H9 (cell line): ENCODE data around the gene CFAP61. TPM values are rescaled to one million over a fixed set of nuclear protein-coding genes. Genes with fewer than 3 reads are reported as not detected.

Experiments used
- DNase-seq: peaks from one replicate; pipeline ENCODE4 v3.0.0-alpha.2; 2017
- H2AFZ ChIP-seq: one replicate; pipeline ENCODE4 v1.6.1; 2013; ENCODE audit warnings: mild to moderate bottlenecking, low read length, control low read depth, moderate library complexity
- H2AK5ac ChIP-seq: 2 replicates; pipeline ENCODE4 v1.6.1; 2013; ENCODE audit warnings: low read length, control low read depth, mixed read lengths; ENCODE audit not compliant: insufficient read length
- H2BK120ac ChIP-seq: one replicate; pipeline ENCODE4 v1.6.1; 2013; ENCODE audit warnings: low read depth, mild to moderate bottlenecking, low read length, control low read depth, inconsistent platforms; ENCODE audit not compliant: poor library complexity, severe bottlenecking
- H2BK12ac ChIP-seq: 2 replicates; pipeline ENCODE4 v1.6.1; 2013; ENCODE audit warnings: low read length, control low read depth, mixed read lengths, low read depth; ENCODE audit not compliant: insufficient read length
- H2BK15ac ChIP-seq: 2 replicates; pipeline ENCODE4 v1.6.1; 2013; ENCODE audit warnings: low read depth, low read length, control low read depth
- H2BK20ac ChIP-seq: one replicate; pipeline ENCODE4 v1.6.1; 2013; ENCODE audit warnings: low read depth, mild to moderate bottlenecking, low read length, control low read depth, inconsistent platforms; ENCODE audit not compliant: poor library complexity, severe bottlenecking
- H2BK5ac ChIP-seq: 2 replicates; pipeline ENCODE4 v1.6.1; 2013; ENCODE audit warnings: low read length, control low read depth, mixed read lengths; ENCODE audit not compliant: insufficient read length
- H3K14ac ChIP-seq: 2 replicates; pipeline ENCODE4 v1.6.1; 2013; ENCODE audit warnings: low read length, control low read depth; ENCODE audit not compliant: insufficient read depth
- H3K18ac ChIP-seq: 2 replicates; pipeline ENCODE4 v1.6.1; 2013; ENCODE audit warnings: low read depth, mild to moderate bottlenecking, mixed read lengths, low read length, control low read depth; ENCODE audit not compliant: insufficient read length
- H3K23ac ChIP-seq: 2 replicates; pipeline ENCODE4 v1.6.1; 2013; ENCODE audit warnings: low read length, control low read depth, mixed read lengths, low read depth; ENCODE audit not compliant: insufficient read length
- H3K23me2 ChIP-seq: 2 replicates; pipeline ENCODE4 v1.6.1; 2013; ENCODE audit warnings: low read depth, mild to moderate bottlenecking, mixed read lengths, low read length, control low read depth; ENCODE audit not compliant: insufficient read length, poor library complexity, severe bottlenecking
- H3K27ac ChIP-seq: 2 replicates; pipeline ENCODE4 v1.5.1; 2013; ENCODE audit warnings: low read length, control low read depth, mixed read lengths, low read depth; ENCODE audit not compliant: insufficient read length
- H3K27me3 ChIP-seq: 2 replicates; pipeline ENCODE4 v1.6.1; 2013; ENCODE audit warnings: low read length, control low read depth, inconsistent platforms; ENCODE audit not compliant: insufficient read depth
- H3K4ac ChIP-seq: 2 replicates; pipeline ENCODE4 v1.6.1; 2013; ENCODE audit warnings: low read depth, mild to moderate bottlenecking, control low read depth, inconsistent platforms, low read length, moderate library complexity
- H3K4me1 ChIP-seq: 2 replicates; pipeline ENCODE4 v1.6.1; 2013; ENCODE audit warnings: low read length, control low read depth, inconsistent platforms; ENCODE audit not compliant: insufficient read depth
- H3K4me2 ChIP-seq: 2 replicates; pipeline ENCODE4 v1.6.1; 2013; ENCODE audit warnings: low read length, control low read depth, mixed read lengths; ENCODE audit not compliant: insufficient read length, insufficient read depth
- H3K56ac ChIP-seq: 2 replicates; pipeline ENCODE4 v1.6.1; 2013; ENCODE audit warnings: low read depth, mild to moderate bottlenecking, mixed read lengths, low read length, control low read depth; ENCODE audit not compliant: insufficient read length
- H3K79me1 ChIP-seq: 2 replicates; pipeline ENCODE4 v1.6.1; 2013; ENCODE audit warnings: low read depth, mild to moderate bottlenecking, moderate library complexity, low read length, control low read depth, inconsistent platforms; ENCODE audit not compliant: insufficient read depth, poor library complexity, severe bottlenecking
- H3K79me2 ChIP-seq: 2 replicates; pipeline ENCODE4 v1.6.1; 2013; ENCODE audit warnings: low read length, control low read depth, inconsistent platforms; ENCODE audit not compliant: insufficient read depth
- H3K9ac ChIP-seq: 2 replicates; pipeline ENCODE4 v1.6.1; 2013; ENCODE audit warnings: low read length, control low read depth, mixed read lengths; ENCODE audit not compliant: insufficient read length; ENCODE audit errors: extremely low read depth
- H3K9me3 ChIP-seq: one replicate; pipeline ENCODE4 v1.6.1; 2013; ENCODE audit warnings: low read depth, low read length, inconsistent platforms; ENCODE audit not compliant: control insufficient read depth
- H3T11ph ChIP-seq: one replicate; pipeline ENCODE4 v1.6.1; 2013; ENCODE audit warnings: mild to moderate bottlenecking, low read length, control low read depth, inconsistent platforms
- H4K20me1 ChIP-seq: one replicate; pipeline ENCODE4 v1.6.1; 2013; ENCODE audit not compliant: control insufficient read depth, insufficient read length, insufficient read depth
- H4K5ac ChIP-seq: 2 replicates; pipeline ENCODE4 v1.6.1; 2013; ENCODE audit warnings: low read depth, mild to moderate bottlenecking, mixed read lengths, low read length, control low read depth; ENCODE audit not compliant: insufficient read length
- H4K8ac ChIP-seq: replicated peaks from 2 replicates; pipeline ENCODE4 v1.6.1; 2013; ENCODE audit warnings: low read length, control low read depth, mixed read lengths, low read depth; ENCODE audit not compliant: insufficient read length
- H4K91ac ChIP-seq: 2 replicates; pipeline ENCODE4 v1.6.1; 2013; ENCODE audit warnings: low read depth, mild to moderate bottlenecking, moderate library complexity, mixed read lengths, low read length, control low read depth; ENCODE audit not compliant: insufficient read length
- H3K27ac Mint-ChIP-seq, 3 experiments: 2 replicates in 2 of 3; 3 replicates in 1 of 3; pipeline ENCODE4 v1.8.0; 2020 to 2021; ENCODE audit warnings: mixed read lengths in 3 of 3, mild to moderate bottlenecking in 1 of 3, moderate library complexity in 1 of 3
- H3K27me3 Mint-ChIP-seq: 2 replicates; pipeline ENCODE4 v1.8.0; 2021; ENCODE audit warnings: low read depth, mild to moderate bottlenecking, moderate library complexity, mixed read lengths
- H3K36me3 Mint-ChIP-seq, 3 experiments: 2 replicates in 2 of 3; 3 replicates in 1 of 3; pipeline ENCODE4 v1.8.0; 2020 to 2021; ENCODE audit warnings: low read depth in 3 of 3, mixed read lengths in 3 of 3; ENCODE audit not compliant: insufficient read depth in 1 of 3
- H3K4me1 Mint-ChIP-seq, 2 experiments: 2 replicates each; pipeline ENCODE4 v1.8.0; 2020; ENCODE audit warnings: mixed read lengths in 2 of 2
- H3K4me3 Mint-ChIP-seq, 2 experiments: 2 replicates in 1 of 2; 3 replicates in 1 of 2; pipeline ENCODE4 v1.8.0; 2020 to 2021; ENCODE audit warnings: mild to moderate bottlenecking in 2 of 2, mixed read lengths in 2 of 2, moderate library complexity in 1 of 2
- H3K9me3 Mint-ChIP-seq, 2 experiments: 2 replicates in 1 of 2; 3 replicates in 1 of 2; pipeline ENCODE4 v1.8.0; 2020; ENCODE audit warnings: mild to moderate bottlenecking in 2 of 2, mixed read lengths in 2 of 2, moderate library complexity in 1 of 2
- WGBS: extraction: QIAGEN DNeasy Blood & Tissue Kit; methylation state at CpG from one replicate; pipeline ENCODE4 v1.1.7; 2013; ENCODE audit warnings: missing lambda C conversion rate, low lambda C conversion rate, mixed read lengths; ENCODE audit not compliant: insufficient read length; ENCODE audit errors: extremely low coverage; 5-methylcytosine and 5-hydroxymethylcytosine counted together
- total RNA-seq: library from RNA; stranded (reverse); gene quantifications from 2 replicates; pipeline ENCODE4 v1.2.1, GENCODE V29; 2021
- TF ChIP-seq, protein P1 (sequence below): fragments of 200-600 bp; sonication (generic); conservative IDR thresholded peaks from 3 replicates; pipeline ENCODE4 v1.8.0; 2021; ENCODE audit warnings: antibody characterized with exemption, mild to moderate bottlenecking

The CFAP61 gene
- total RNA-seq, 1 experiment from 2014 or later, result 0.44 TPM

DNA sequence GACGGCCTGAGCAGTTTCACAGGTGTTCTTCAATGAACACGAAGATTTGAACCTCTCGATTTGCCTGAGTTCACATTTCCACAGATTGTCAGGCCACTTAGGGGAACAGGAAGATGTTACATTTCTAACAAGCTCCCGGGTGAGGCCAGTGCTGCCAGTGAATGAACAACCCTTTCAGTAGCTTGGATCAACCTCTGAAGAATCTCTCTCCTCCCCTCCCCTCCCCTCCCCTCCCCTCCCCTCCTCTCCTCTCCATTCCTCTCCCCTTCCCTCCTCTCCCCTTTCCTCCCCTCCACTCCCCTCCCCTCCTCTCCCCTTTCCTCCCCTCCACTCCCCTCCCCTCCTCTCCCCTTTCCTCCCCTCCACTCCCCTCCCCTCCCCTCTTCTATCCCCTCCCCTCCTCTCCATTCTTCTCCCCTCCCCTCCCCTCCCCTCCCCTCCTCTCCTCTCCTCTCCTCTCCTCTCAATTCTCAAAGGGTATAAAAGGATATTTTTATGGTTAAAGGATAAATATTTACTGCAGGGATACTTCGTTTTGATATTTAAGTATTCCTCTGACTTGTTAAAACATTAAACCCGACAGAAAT lies 201.5 kb downstream of the CFAP61 start:
- Histone ChIP-seq H3K4me1 (no peaks in the 10 kb centered on the region), H3K4me2 (no peak overlapping the region), H4K91ac (no peak overlapping the region), H3K79me1 (no peaks in the 10 kb centered on the region), H3K23me2 (no peaks in the 10 kb centered on the region), H3K9ac (no peak overlapping the region), H3K27ac (no peak overlapping the region), H3K18ac (no peak overlapping the region), H3K56ac (no peak overlapping the region), H3K79me2 (no peaks in the 10 kb centered on the region), H2BK15ac (no peak overlapping the region), H2BK5ac (no peak overlapping the region), H3K23ac (no peak overlapping the region), H3K27me3 (no peaks in the 10 kb centered on the region), H3K9me3 (no peaks in the 10 kb centered on the region), H4K5ac (no peak overlapping the region), H3K4ac (no peak overlapping the region), H2AFZ (no peak overlapping the region), H2BK20ac (no peak overlapping the region), H3T11ph (no peak overlapping the region), H2AK5ac (no peak overlapping the region), H4K20me1 (no peaks in the 10 kb centered on the region), H2BK120ac (no peak overlapping the region), H4K8ac (no peak overlapping the region), H3K14ac (no peak overlapping the region), H2BK12ac (no peak overlapping the region)
- WGBS, result no CpG with 5 or more reads among the region's 6 CpGs
- Mint-ChIP-seq H3K4me1 (peaks cover 4 to 11% of the 10 kb centered on the region in 2 experiments), H3K4me3 (no peak overlapping the region), H3K27ac (no peak overlapping the region), H3K36me3 (no peaks in the 10 kb centered on the region), H3K9me3 (no peaks in the 10 kb centered on the region), H3K27me3 (no peaks in the 10 kb centered on the region; the same call in none of the 2 replicates)
- DNase-seq, result no peak
- TF ChIP-seq, protein P1, sequence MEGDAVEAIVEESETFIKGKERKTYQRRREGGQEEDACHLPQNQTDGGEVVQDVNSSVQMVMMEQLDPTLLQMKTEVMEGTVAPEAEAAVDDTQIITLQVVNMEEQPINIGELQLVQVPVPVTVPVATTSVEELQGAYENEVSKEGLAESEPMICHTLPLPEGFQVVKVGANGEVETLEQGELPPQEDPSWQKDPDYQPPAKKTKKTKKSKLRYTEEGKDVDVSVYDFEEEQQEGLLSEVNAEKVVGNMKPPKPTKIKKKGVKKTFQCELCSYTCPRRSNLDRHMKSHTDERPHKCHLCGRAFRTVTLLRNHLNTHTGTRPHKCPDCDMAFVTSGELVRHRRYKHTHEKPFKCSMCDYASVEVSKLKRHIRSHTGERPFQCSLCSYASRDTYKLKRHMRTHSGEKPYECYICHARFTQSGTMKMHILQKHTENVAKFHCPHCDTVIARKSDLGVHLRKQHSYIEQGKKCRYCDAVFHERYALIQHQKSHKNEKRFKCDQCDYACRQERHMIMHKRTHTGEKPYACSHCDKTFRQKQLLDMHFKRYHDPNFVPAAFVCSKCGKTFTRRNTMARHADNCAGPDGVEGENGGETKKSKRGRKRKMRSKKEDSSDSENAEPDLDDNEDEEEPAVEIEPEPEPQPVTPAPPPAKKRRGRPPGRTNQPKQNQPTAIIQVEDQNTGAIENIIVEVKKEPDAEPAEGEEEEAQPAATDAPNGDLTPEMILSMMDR, result no peak
